ENCODE results near the gene CEP70. TPM values are rescaled to one million over a fixed set of nuclear protein-coding genes. Genes with fewer than 3 reads are reported as not detected.
"Not testable (repeated sequence)": the region's sequence is repeated elsewhere in the genome, so short reads cannot be mapped to it uniquely, and the experiment has no call there.

The CEP70 gene
- total RNA-seq, 1 donor from 2014 or later: 6.5 TPM

GRCh38 chr3:138497021-138497420, 97.0 kb downstream of the CEP70 start:
- Histone ChIP-seq H3K4me3 (ENCODE audit: insufficient read depth, low read depth, low read length) (no peak overlapping the region), H3K9me3 (ENCODE audit: insufficient read depth, low read depth, low read length) (no peaks in the 10 kb centered on the region), H3K79me2 (ENCODE audit: insufficient read depth, low read length) (no peaks in the 10 kb centered on the region), H3K27me3 (ENCODE audit: insufficient read depth, low read length) (no peaks in the 10 kb centered on the region), H3K4me1 (ENCODE audit: insufficient read depth, low read length) (no peaks in the 10 kb centered on the region), H2AFZ (ENCODE audit: low read depth, low read length) (no peak overlapping the region), H3K36me3 (ENCODE audit: insufficient read depth, low read length) (no peaks in the 10 kb centered on the region), H3K9ac (ENCODE audit: low read length) (no peak overlapping the region), H3K27ac (ENCODE audit: low read depth, low read length) (no peak overlapping the region), H4K20me1 (ENCODE audit: insufficient read depth, low read length) (no peaks in the 10 kb centered on the region), H3K4me2 (ENCODE audit: low read length) (no peak overlapping the region)
- H3K27me3 Mint-ChIP-seq (ENCODE audit: low read depth, unreplicated experiment): no peaks in the 10 kb centered on the region
- peaks cover 2% of the 10 kb centered on the region for H3K9me3 Mint-ChIP-seq (ENCODE audit: unreplicated experiment)
- no peak overlapping the region for H3K27ac Mint-ChIP-seq (ENCODE audit: unreplicated experiment)
- DNase-seq (ENCODE audit: low read depth) (no peak), FAIRE-seq (no peak)
- H3K4me1 Mint-ChIP-seq (ENCODE audit: low read depth, unreplicated experiment): peaks cover 6% of the 10 kb centered on the region
- no peak overlapping the region for H3K4me3 Mint-ChIP-seq (ENCODE audit: unreplicated experiment)
- H3K36me3 Mint-ChIP-seq (ENCODE audit: low read depth, unreplicated experiment): peaks cover 6% of the 10 kb centered on the region
- TF ChIP-seq EZH2 (IDR thresholded peaks at IDR 0.05; ENCODE audit: insufficient read depth, low read length) (no peak), CTCF (IDR thresholded peaks at IDR 0.05; ENCODE audit: insufficient read depth, low read depth, low read length) (no peak)

GRCh38 chr3:138496436-138496835, 97.6 kb downstream of the CEP70 start:
- Histone ChIP-seq H3K36me3 (ENCODE audit: insufficient read depth, low read length) (no peaks in the 10 kb centered on the region), H3K27me3 (ENCODE audit: insufficient read depth, low read length) (no peaks in the 10 kb centered on the region), H3K9me3 (ENCODE audit: insufficient read depth, low read depth, low read length) (no peaks in the 10 kb centered on the region), H4K20me1 (ENCODE audit: insufficient read depth, low read length) (no peaks in the 10 kb centered on the region), H3K79me2 (ENCODE audit: insufficient read depth, low read length) (no peaks in the 10 kb centered on the region), H3K27ac (ENCODE audit: low read depth, low read length) (no peak overlapping the region), H3K4me2 (ENCODE audit: low read length) (no peak overlapping the region), H2AFZ (ENCODE audit: low read depth, low read length) (no peak overlapping the region), H3K9ac (ENCODE audit: low read length) (no peak overlapping the region), H3K4me1 (ENCODE audit: insufficient read depth, low read length) (no peaks in the 10 kb centered on the region), H3K4me3 (ENCODE audit: insufficient read depth, low read depth, low read length) (no peak overlapping the region)
- peaks cover 2% of the 10 kb centered on the region for H3K9me3 Mint-ChIP-seq (ENCODE audit: unreplicated experiment)
- no peaks in the 10 kb centered on the region for H3K27me3 Mint-ChIP-seq (ENCODE audit: low read depth, unreplicated experiment)
- H3K4me1 Mint-ChIP-seq (ENCODE audit: low read depth, unreplicated experiment): peaks cover 6% of the 10 kb centered on the region
- no peak overlapping the region for H3K4me3 Mint-ChIP-seq (ENCODE audit: unreplicated experiment)
- FAIRE-seq (no peak), DNase-seq (ENCODE audit: low read depth) (no peak)
- no peak overlapping the region for H3K27ac Mint-ChIP-seq (ENCODE audit: unreplicated experiment)
- TF ChIP-seq EZH2 (IDR thresholded peaks at IDR 0.05; ENCODE audit: insufficient read depth, low read length) (no peak), CTCF (IDR thresholded peaks at IDR 0.05; ENCODE audit: insufficient read depth, low read depth, low read length) (no peak)
- peaks cover 6% of the 10 kb centered on the region for H3K36me3 Mint-ChIP-seq (ENCODE audit: low read depth, unreplicated experiment)

GRCh38 chr3:138495638-138496037, 98.4 kb downstream of the CEP70 start:
- FAIRE-seq; H3K4me1 ChIP-seq (ENCODE audit: insufficient read depth, low read length); DNase-seq (ENCODE audit: low read depth); H3K27ac Mint-ChIP-seq (ENCODE audit: unreplicated experiment); H4K20me1 ChIP-seq (ENCODE audit: insufficient read depth, low read length); H3K4me3 Mint-ChIP-seq (ENCODE audit: unreplicated experiment); H2AFZ ChIP-seq (ENCODE audit: low read depth, low read length); H3K4me3 ChIP-seq (ENCODE audit: insufficient read depth, low read depth, low read length); H3K9me3 Mint-ChIP-seq (ENCODE audit: unreplicated experiment); H3K4me1 Mint-ChIP-seq (ENCODE audit: low read depth, unreplicated experiment); H3K36me3 ChIP-seq (ENCODE audit: insufficient read depth, low read length); H3K36me3 Mint-ChIP-seq (ENCODE audit: low read depth, unreplicated experiment); H3K4me2 ChIP-seq (ENCODE audit: low read length); H3K79me2 ChIP-seq (ENCODE audit: insufficient read depth, low read length); H3K27ac ChIP-seq (ENCODE audit: low read depth, low read length); H3K9me3 ChIP-seq (ENCODE audit: insufficient read depth, low read depth, low read length); H3K27me3 Mint-ChIP-seq (ENCODE audit: low read depth, unreplicated experiment); H3K9ac ChIP-seq (ENCODE audit: low read length); H3K27me3 ChIP-seq (ENCODE audit: insufficient read depth, low read length): not testable (repeated sequence)
